ENCODE measurements around the gene MSL1.

- no peak for TF ChIP-seq CTCF (IDR thresholded peaks at IDR 0.05)
- TF ChIP-seq REST (IDR thresholded peaks at IDR 0.05; ENCODE audit: insufficient read depth in 1 of 2, low read depth in 2 of 2, low read length in 1 of 2), result no peak
- no peak for TF ChIP-seq POLR2AphosphoS5 (IDR thresholded peaks at IDR 0.05; ENCODE audit: low read depth, low read length)
- no peak for TF ChIP-seq SIN3A (IDR thresholded peaks at IDR 0.05; ENCODE audit: borderline replicate concordance, insufficient read depth, low read depth, low read length)
- TF ChIP-seq TCF7L2 (IDR thresholded peaks at IDR 0.05; ENCODE audit: low read depth, low read length), result no peak
Observed at GRCh38 chr17:40153603-40154236, 31.9 kb downstream of the MSL1 start.

Data from Panc1 (cell line).